ENCODE data around the gene DCBLD2. TPM values are rescaled to one million over a fixed set of nuclear protein-coding genes. Genes with fewer than 3 reads are reported as not detected.

DCBLD2 gene
- total and polyA plus RNA-seq, 2 donors (not counting 3 experiments of a cell fraction or from before 2014, with no cell fraction given) = 28.7 to 77.3 TPM

Small RNAs within 50 kb of the gene (small RNA-seq; reads per million reads assigned to genes)
- gene RNU6-1263P (ENCODE audit: insufficient read depth, insufficient read length, low read depth, low replicate concordance) (not detected), gene RNU6-26P (ENCODE audit: insufficient read depth, insufficient read length, low read depth, low replicate concordance) (0.66 reads per million)

Other genes starting within 250 kb of the DCBLD2 start
- 17.7 and 35.9 TPM in 2 replicates for gene ST3GAL6, start 138.4 kb downstream of the DCBLD2 start, total RNA-seq
- gene ST3GAL6, start 138.4 kb downstream of the DCBLD2 start, polyA plus RNA-seq = 11.3 and 13.2 TPM in 2 replicates